SJSA1 (cell line): ENCODE results near the gene LIPK. TPM values are rescaled to one million over a fixed set of nuclear protein-coding genes. Genes with fewer than 3 reads are reported as not detected.
"Not testable (repeated sequence)": the region's sequence is repeated elsewhere in the genome, so short reads cannot be mapped to it uniquely, and the experiment has no call there.

Experiments used
- DNase-seq, 2 experiments: peaks; one replicate each; pipeline ENCODE4 v3.0.0-alpha.2; 2015 to 2020; ENCODE audit warnings: low spot score in 2 of 2, low read depth in 1 of 2
- H3K27ac ChIP-seq: fragments of 250-450 bp; sonication (Bioruptor Pico); 2 replicates; pipeline ENCODE4 v1.5.1; 2020; ENCODE audit warnings: mild to moderate bottlenecking, moderate library complexity
- H3K27me3 ChIP-seq: fragments of 250-450 bp; sonication (Bioruptor Pico); replicated peaks from 2 replicates; pipeline ENCODE4 v1.5.1; 2020; ENCODE audit warnings: mild to moderate bottlenecking, moderate library complexity
- H3K36me3 ChIP-seq: fragments of 250-450 bp; sonication (Bioruptor Pico); 2 replicates; pipeline ENCODE4 v1.5.1; 2020; ENCODE audit warnings: mild to moderate bottlenecking
- H3K4me1 ChIP-seq: fragments of 250-450 bp; sonication (Bioruptor Pico); replicated peaks from 2 replicates; pipeline ENCODE4 v1.6.1; 2021; ENCODE audit warnings: mild to moderate bottlenecking
- H3K4me3 ChIP-seq: fragments of 250-450 bp; sonication (Bioruptor Pico); 2 replicates; pipeline ENCODE4 v1.5.1; 2020; ENCODE audit warnings: mild to moderate bottlenecking
- H3K9me3 ChIP-seq: fragments of 250-450 bp; sonication (Bioruptor Pico); replicated peaks from 2 replicates; pipeline ENCODE4 v1.5.1; 2020; ENCODE audit warnings: mild to moderate bottlenecking
- total RNA-seq: library from RNA; depleted of rRNA; stranded (reverse); fragments of >200 nt; shearing (Covaris generic); gene quantifications from 2 replicates; pipeline ENCODE4 v1.2.3, GENCODE V29; 2014

Gene LIPK
- total RNA-seq, 1 experiment from 2014 or later = not detected

GRCh38 chr10:88682491-88682890 is 23.6 kb upstream of the LIPK start:
- Histone ChIP-seq H3K9me3 (no peaks in the 10 kb centered on the region), H3K27me3 (peaks cover 6% of the 10 kb centered on the region), H3K4me1 (no peaks in the 10 kb centered on the region), H3K4me3 (no peak overlapping the region), H3K36me3 (no peaks in the 10 kb centered on the region), H3K27ac (no peak overlapping the region)
- DNase-seq = no peak

GRCh38 chr10:88687853-88688467 is 18.1 kb upstream of the LIPK start:
- H3K4me3 ChIP-seq = no peak overlapping the region
- no peaks in the 10 kb centered on the region for H3K9me3 ChIP-seq
- no peaks in the 10 kb centered on the region for H3K36me3 ChIP-seq
- no peaks in the 10 kb centered on the region for H3K27me3 ChIP-seq
- no peak overlapping the region for H3K27ac ChIP-seq
- no peaks in the 10 kb centered on the region for H3K4me1 ChIP-seq
- peak in 1 of 2 experiments; percentile 5 for DNase-seq

- H3K27ac ChIP-seq = no peak overlapping the region
- no peaks in the 10 kb centered on the region for H3K36me3 ChIP-seq
These were observed 16.7 kb upstream of the LIPK start for GRCh38 chr10:88689366-88689765.

GRCh38 chr10:88693392-88694020 is 12.5 kb upstream of the LIPK start:
- Histone ChIP-seq H3K4me3 (no peak overlapping the region), H3K9me3 (no peaks in the 10 kb centered on the region), H3K27ac (no peak overlapping the region), H3K27me3 (peaks cover 3% of the 10 kb centered on the region; the same call in 1 of the 2 replicates), H3K36me3 (no peaks in the 10 kb centered on the region), H3K4me1 (no peaks in the 10 kb centered on the region)
- DNase-seq = no peak

More at GRCh38 chr10:88689366-88689765, 16.7 kb upstream of the LIPK start:
- peaks cover 1% of the 10 kb centered on the region; the same call in 1 of the 2 replicates for H3K27me3 ChIP-seq
- H3K4me1 ChIP-seq = no peaks in the 10 kb centered on the region
- H3K9me3 ChIP-seq = no peaks in the 10 kb centered on the region
- DNase-seq = no peak
- H3K4me3 ChIP-seq = no peak overlapping the region

- Histone ChIP-seq H3K27me3 (no peaks in the 10 kb centered on the region), H3K9me3 (no peaks in the 10 kb centered on the region), H3K4me3 (no peak overlapping the region), H3K36me3 (no peaks in the 10 kb centered on the region), H3K27ac (no peak overlapping the region), H3K4me1 (peaks cover 6% of the 10 kb centered on the region; the same call in 1 of the 2 replicates)
- DNase-seq = no peak
These were observed 3.0 kb upstream of the LIPK start for GRCh38 chr10:88702848-88703597.

GRCh38 chr10:88707429-88708155 is 1.5 kb downstream of the LIPK start:
- peak in 1 of 2 experiments; percentile 43 for DNase-seq
- H3K36me3 ChIP-seq = no peaks in the 10 kb centered on the region
- H3K4me1 ChIP-seq = peaks cover 6% of the 10 kb centered on the region; the same call in 1 of the 2 replicates
- no peaks in the 10 kb centered on the region for H3K9me3 ChIP-seq
- H3K4me3 ChIP-seq = no peak overlapping the region
- no peak overlapping the region for H3K27ac ChIP-seq
- no peaks in the 10 kb centered on the region for H3K27me3 ChIP-seq

GRCh38 chr10:88709361-88709760 is 3.3 kb downstream of the LIPK start:
- H3K27ac ChIP-seq, H3K27me3 ChIP-seq, DNase-seq, H3K4me3 ChIP-seq, H3K9me3 ChIP-seq, H3K36me3 ChIP-seq, H3K4me1 ChIP-seq: not testable (repeated sequence)

GRCh38 chr10:88715517-88715916 is 9.5 kb downstream of the LIPK start:
- Histone ChIP-seq H3K27me3 (peaks cover 5% of the 10 kb centered on the region; the same call in 1 of the 2 replicates), H3K4me1 (no peaks in the 10 kb centered on the region), H3K27ac (no peak overlapping the region), H3K4me3 (no peak overlapping the region), H3K36me3 (no peaks in the 10 kb centered on the region), H3K9me3 (no peaks in the 10 kb centered on the region)
- DNase-seq = no peak

- Histone ChIP-seq H3K4me1 (no peaks in the 10 kb centered on the region), H3K27me3 (no peaks in the 10 kb centered on the region; the same call in 1 of the 2 replicates), H3K4me3 (no peak overlapping the region), H3K36me3 (no peaks in the 10 kb centered on the region), H3K27ac (no peak overlapping the region), H3K9me3 (no peaks in the 10 kb centered on the region)
- no peak for DNase-seq
These were observed 15.3 kb downstream of the LIPK start for GRCh38 chr10:88721392-88721791.

- no peak overlapping the region for H3K27ac ChIP-seq
- DNase-seq = no peak
- no peaks in the 10 kb centered on the region for H3K4me1 ChIP-seq
- H3K9me3 ChIP-seq = no peaks in the 10 kb centered on the region
- H3K36me3 ChIP-seq = no peaks in the 10 kb centered on the region
- peaks cover 6% of the 10 kb centered on the region for H3K27me3 ChIP-seq
- no peak overlapping the region for H3K4me3 ChIP-seq
These were observed 19.7 kb downstream of the LIPK start for GRCh38 chr10:88725798-88726197.

GRCh38 chr10:88728107-88728763 is 22.2 kb downstream of the LIPK start:
- Histone ChIP-seq H3K36me3 (no peaks in the 10 kb centered on the region), H3K27ac (no peak overlapping the region), H3K9me3 (no peaks in the 10 kb centered on the region), H3K27me3 (peaks cover 6% of the 10 kb centered on the region), H3K4me3 (no peak overlapping the region), H3K4me1 (no peaks in the 10 kb centered on the region)
- no peak for DNase-seq

- no peak overlapping the region for H3K4me3 ChIP-seq
- H3K4me1 ChIP-seq = no peaks in the 10 kb centered on the region
- no peak overlapping the region for H3K27ac ChIP-seq
- H3K9me3 ChIP-seq = no peaks in the 10 kb centered on the region
- H3K36me3 ChIP-seq = no peaks in the 10 kb centered on the region
- DNase-seq = no peak
- peaks cover 6% of the 10 kb centered on the region for H3K27me3 ChIP-seq
These were observed 24.8 kb downstream of the LIPK start for GRCh38 chr10:88730864-88731263.

- Histone ChIP-seq H3K36me3 (no peaks in the 10 kb centered on the region), H3K4me3 (no peak overlapping the region), H3K27me3 (peaks cover 6% of the 10 kb centered on the region), H3K27ac (no peak overlapping the region), H3K4me1 (no peaks in the 10 kb centered on the region), H3K9me3 (no peaks in the 10 kb centered on the region)
- no peak for DNase-seq
These were observed 25.2 kb downstream of the LIPK start for GRCh38 chr10:88731296-88731695.
